Endothelial cell of umbilical vein (primary cell): Measurements from ENCODE around the gene SV2C. TPM values are rescaled to one million over a fixed set of nuclear protein-coding genes. Genes with fewer than 3 reads are reported as not detected.

Source experiments
- BruUV-seq: library from RNA; stranded (reverse); fragments of 400-500 nt; replicated peaks from 2 replicates; lab custom pipeline; 2021; lab: Mats Ljungman, UMichigan
- CTCF ChIA-PET: fragments of 300-600, 350-600 bp; sonication (Branson Sonifier 250); formaldehyde crosslinking; loops from one replicate; lab custom pipeline; 2021; ENCODE audit warnings: antibody characterized with exemption, inconsistent platforms; lab: Charles Lee
- POLR2A ChIA-PET: fragments of 300-600, 350-600 bp; sonication (Branson Sonifier 250); formaldehyde crosslinking; loops from one replicate; lab custom pipeline; 2021; ENCODE audit warnings: antibody characterized with exemption, inconsistent platforms; lab: Charles Lee
- DNase-seq: peaks from one replicate; pipeline ENCODE4 v3.0.0-alpha.2; 2011; ENCODE audit warnings: low read depth, low spot score
- FAIRE-seq: peaks from 2 replicates; lab custom pipeline; 2011; peaks lifted over from hg19 to GRCh38; lab: Jason Lieb, UNC
- H2AFZ ChIP-seq: 2 replicates; pipeline ENCODE4 v1.6.0; 2012; ENCODE audit warnings: low read depth, low read length, control low read depth, inconsistent platforms
- H3K27ac ChIP-seq: 2 replicates; pipeline ENCODE4 v1.5.1; 2011; ENCODE audit warnings: low read depth, mild to moderate bottlenecking, control low read depth, low read length, moderate library complexity; ENCODE audit not compliant: insufficient read depth
- H3K27me3 ChIP-seq, 2 experiments: 2 replicates each; pipeline versions ENCODE4 v1.6.0 to v1.6.1; 2011; ENCODE audit warnings: low read length in 2 of 2, mixed read lengths in 1 of 2; ENCODE audit not compliant: control insufficient read depth in 2 of 2, insufficient read depth in 2 of 2
- H3K36me3 ChIP-seq, 2 experiments: 2 replicates in 1 of 2; 3 replicates in 1 of 2; pipeline ENCODE4 v1.5.1; 2011; ENCODE audit warnings: low read length in 2 of 2, mild to moderate bottlenecking in 1 of 2, moderate library complexity in 1 of 2; ENCODE audit not compliant: control insufficient read depth in 2 of 2, insufficient read depth in 2 of 2; ENCODE audit errors: extremely low read depth in 1 of 2
- H3K4me1 ChIP-seq: 3 replicates; pipeline ENCODE4 v1.5.1; 2011; ENCODE audit warnings: mild to moderate bottlenecking, low read length; ENCODE audit not compliant: control insufficient read depth, insufficient read depth; ENCODE audit errors: extremely low read depth
- H3K4me2 ChIP-seq: 2 replicates; pipeline ENCODE4 v1.6.1; 2011; ENCODE audit warnings: low read length, control low read depth, mixed read lengths; ENCODE audit not compliant: insufficient read depth
- H3K4me3 ChIP-seq, 3 experiments: fragments of 200-600 bp in 1 of 3; sonication (generic), shearing (Covaris generic) in 1 of 3; replicated peaks in 1 of 3; 2 replicates each; pipeline ENCODE4 v1.5.1; 2011 to 2016; ENCODE audit warnings: control low read depth in 3 of 3, low read length in 3 of 3, mild to moderate bottlenecking in 2 of 3, inconsistent platforms in 1 of 3, low read depth in 1 of 3, moderate library complexity in 1 of 3; ENCODE audit not compliant: insufficient read depth in 1 of 3
- H3K79me2 ChIP-seq: 2 replicates; pipeline ENCODE4 v1.6.0; 2012; ENCODE audit warnings: low read length, inconsistent platforms; ENCODE audit not compliant: control insufficient read depth, insufficient read depth
- H3K9ac ChIP-seq: replicated peaks from 2 replicates; pipeline ENCODE3; 2011; ENCODE audit warnings: low read length, control low read depth; ENCODE audit not compliant: insufficient read depth; ENCODE audit errors: extremely low read depth
- H3K9me1 ChIP-seq: replicated peaks from 3 replicates; pipeline ENCODE4 v1.6.0; 2011; ENCODE audit warnings: mild to moderate bottlenecking, low read length; ENCODE audit not compliant: control insufficient read depth, insufficient read depth; ENCODE audit errors: extremely low read depth
- H3K9me3 ChIP-seq: replicated peaks from 2 replicates; pipeline ENCODE4 v1.5.1; 2012; ENCODE audit warnings: low read length, inconsistent platforms; ENCODE audit not compliant: control insufficient read depth, insufficient read depth
- H4K20me1 ChIP-seq: replicated peaks from 2 replicates; pipeline ENCODE3; 2011; ENCODE audit warnings: mild to moderate bottlenecking, low read length; ENCODE audit not compliant: control insufficient read depth, insufficient read depth; ENCODE audit errors: extremely low read depth
- EZH2 ChIP-seq: IDR thresholded peaks from 2 replicates; pipeline ENCODE4 v1.6.1; 2012; ENCODE audit warnings: borderline replicate concordance, low read depth, mild to moderate bottlenecking, moderate library complexity, low read length, inconsistent platforms; ENCODE audit not compliant: severe bottlenecking
- FOS ChIP-seq: IDR thresholded peaks from 2 replicates; pipeline ENCODE4 v1.6.1; 2011; ENCODE audit warnings: mild to moderate bottlenecking, low read length, moderate library complexity, borderline replicate concordance; ENCODE audit not compliant: insufficient read depth
- GATA2 ChIP-seq: IDR thresholded peaks from 2 replicates; pipeline ENCODE4 v1.7.0; 2011; ENCODE audit warnings: low read depth, mild to moderate bottlenecking, moderate library complexity, mixed read lengths, low read length; ENCODE audit not compliant: insufficient read length, insufficient read depth
- JUN ChIP-seq: IDR thresholded peaks from 2 replicates; pipeline ENCODE4 v1.6.1; 2011; ENCODE audit warnings: borderline replicate concordance, low read depth; ENCODE audit not compliant: insufficient read length, insufficient read depth
- MYC ChIP-seq: IDR thresholded peaks from one replicate; pipeline ENCODE4 v1.6.1; 2011; ENCODE audit warnings: mild to moderate bottlenecking, low read depth, low read length
- POLR2A ChIP-seq: IDR thresholded peaks from 2 replicates; pipeline ENCODE4 v1.6.1; 2012; ENCODE audit warnings: low read depth, mild to moderate bottlenecking, control low read depth, low read length
- POLR2AphosphoS5 ChIP-seq: IDR thresholded peaks from 2 replicates; pipeline ENCODE4 v1.6.1; 2012; ENCODE audit warnings: low read depth, mild to moderate bottlenecking, control low read depth, low read length, moderate library complexity; ENCODE audit not compliant: insufficient read depth
- dilution Hi-C: fragments of 300-500 bp; cut with MboI; formaldehyde crosslinking; loops from one replicate; pipeline ENCODE4 v1.15.0; 2019; ENCODE audit warnings: low sequenced_read_pairs; ENCODE audit not compliant: extremely low pct_ligation_motif_present
- intact Hi-C: fragments of 100-400 bp; cut with micrococcal nuclease; formaldehyde crosslinking; loops from one replicate; pipeline ENCODE4 v1.10.0; 2022
- polyA plus RNA-seq, 4 experiments: library from polyadenylated mRNA; depleted of rRNA in 3 of 4; stranded (reverse) in 3 of 4; unstranded in 1 of 4; fragments of >200 nt; gene quantifications; 2 replicates each; pipeline versions ENCODE4 v1.2.1 to v1.2.3, GENCODE V29; 2011 to 2012; ENCODE audit warnings: missing spikeins in 1 of 4
- total RNA-seq: library from RNA; stranded (reverse); gene quantifications from 2 replicates; pipeline ENCODE4 v1.2.3, GENCODE V29; 2021
- TF ChIP-seq, protein P1 (sequence below): IDR thresholded peaks from 2 replicates; pipeline ENCODE4 v1.6.1; 2011; ENCODE audit not compliant: insufficient read depth, insufficient read length
- TF ChIP-seq, protein P2 (sequence below), 2 donors: IDR thresholded peaks; 1 replicate in 1 of 2; 2 replicates in 1 of 2; pipeline ENCODE4 v1.5.1; 2011; ENCODE audit warnings: low read length in 2 of 2, mild to moderate bottlenecking in 2 of 2, moderate library complexity in 2 of 2, control low read depth in 1 of 2, inconsistent platforms in 1 of 2, low read depth in 1 of 2; ENCODE audit not compliant: insufficient read depth in 1 of 2; ENCODE audit errors: extremely low read depth in 1 of 2

The SV2C gene
- total and polyA plus RNA-seq, 2 donors (not counting 3 experiments of a cell fraction or from before 2014, with no cell fraction given): not detected

DNA sequence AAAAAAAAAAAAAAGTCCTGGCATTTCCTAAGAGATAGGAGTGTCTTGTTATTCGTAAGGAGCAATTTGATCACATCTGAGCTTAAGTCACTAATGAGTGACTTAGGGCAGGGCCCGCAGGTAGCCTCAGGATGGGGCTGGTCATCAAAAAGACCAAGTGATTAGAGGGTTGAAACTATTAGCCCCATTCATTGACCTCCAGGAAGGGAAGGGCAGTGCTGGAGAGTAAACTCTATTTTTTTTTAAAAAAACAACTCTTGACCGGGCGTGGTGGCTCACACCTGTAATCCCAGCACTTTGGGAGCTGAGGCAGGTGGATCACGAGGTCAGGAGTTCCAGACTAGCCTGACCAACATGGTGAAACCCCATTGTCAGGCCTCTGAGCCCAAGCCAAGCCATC lies 273.7 kb downstream of the SV2C start:
- Histone ChIP-seq H3K9ac (no peak overlapping the region), H3K4me1 (no peaks in the 10 kb centered on the region), H2AFZ (no peak overlapping the region), H3K9me3 (no peaks in the 10 kb centered on the region), H3K4me3 (no peak overlapping the region), H3K9me1 (no peaks in the 10 kb centered on the region), H3K79me2 (no peaks in the 10 kb centered on the region), H4K20me1 (no peaks in the 10 kb centered on the region), H3K4me2 (no peak overlapping the region), H3K36me3 (no peaks in the 10 kb centered on the region), H3K27ac (no peak overlapping the region), H3K27me3 (no peaks in the 10 kb centered on the region)
- dilution Hi-C loops: no loop called here
- ChIA-PET CTCF (no interaction called here), POLR2A (no interaction called here)
- intact Hi-C loops: no loop called here
- no TSS peak for BruUV-seq
- FAIRE-seq (no peak), DNase-seq (no peak)
- TF ChIP-seq, protein P1, sequence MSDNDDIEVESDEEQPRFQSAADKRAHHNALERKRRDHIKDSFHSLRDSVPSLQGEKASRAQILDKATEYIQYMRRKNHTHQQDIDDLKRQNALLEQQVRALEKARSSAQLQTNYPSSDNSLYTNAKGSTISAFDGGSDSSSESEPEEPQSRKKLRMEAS: no peak
- no peak for TF ChIP-seq MYC
- no peak for TF ChIP-seq POLR2AphosphoS5
- no peak for TF ChIP-seq EZH2
- TF ChIP-seq GATA2: no peak
- TF ChIP-seq, protein P2, sequence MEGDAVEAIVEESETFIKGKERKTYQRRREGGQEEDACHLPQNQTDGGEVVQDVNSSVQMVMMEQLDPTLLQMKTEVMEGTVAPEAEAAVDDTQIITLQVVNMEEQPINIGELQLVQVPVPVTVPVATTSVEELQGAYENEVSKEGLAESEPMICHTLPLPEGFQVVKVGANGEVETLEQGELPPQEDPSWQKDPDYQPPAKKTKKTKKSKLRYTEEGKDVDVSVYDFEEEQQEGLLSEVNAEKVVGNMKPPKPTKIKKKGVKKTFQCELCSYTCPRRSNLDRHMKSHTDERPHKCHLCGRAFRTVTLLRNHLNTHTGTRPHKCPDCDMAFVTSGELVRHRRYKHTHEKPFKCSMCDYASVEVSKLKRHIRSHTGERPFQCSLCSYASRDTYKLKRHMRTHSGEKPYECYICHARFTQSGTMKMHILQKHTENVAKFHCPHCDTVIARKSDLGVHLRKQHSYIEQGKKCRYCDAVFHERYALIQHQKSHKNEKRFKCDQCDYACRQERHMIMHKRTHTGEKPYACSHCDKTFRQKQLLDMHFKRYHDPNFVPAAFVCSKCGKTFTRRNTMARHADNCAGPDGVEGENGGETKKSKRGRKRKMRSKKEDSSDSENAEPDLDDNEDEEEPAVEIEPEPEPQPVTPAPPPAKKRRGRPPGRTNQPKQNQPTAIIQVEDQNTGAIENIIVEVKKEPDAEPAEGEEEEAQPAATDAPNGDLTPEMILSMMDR (IDR thresholded peaks at IDR 0.05; ENCODE audit: extremely low read depth in 1 of 2, insufficient read depth in 1 of 2, low read depth in 1 of 2, low read length in 2 of 2): no peak
- TF ChIP-seq POLR2A: no peak
- TF ChIP-seq FOS: no peak
- no peak for TF ChIP-seq JUN
